SU-DHL-6 (cell line): ENCODE data around the gene PVALEF.

Source experiments
- EZH2phosphoT487 ChIP-seq: fragments of 200-600 bp; sonication (generic), shearing (Covaris generic); conservative IDR thresholded peaks from 2 replicates; pipeline ENCODE4 v1.6.1; 2018; ENCODE audit warnings: mild to moderate bottlenecking, antibody characterized with exemption, low read length, moderate library complexity, mixed read lengths
- TF ChIP-seq, protein P1 (sequence below): fragments of 200-600 bp; sonication (generic); IDR thresholded peaks from one replicate; pipeline ENCODE4 v1.5.1; 2017; ENCODE audit warnings: antibody characterized with exemption, mild to moderate bottlenecking, low read length, moderate library complexity; ENCODE audit not compliant: insufficient read depth, poor library complexity, severe bottlenecking

DNA sequence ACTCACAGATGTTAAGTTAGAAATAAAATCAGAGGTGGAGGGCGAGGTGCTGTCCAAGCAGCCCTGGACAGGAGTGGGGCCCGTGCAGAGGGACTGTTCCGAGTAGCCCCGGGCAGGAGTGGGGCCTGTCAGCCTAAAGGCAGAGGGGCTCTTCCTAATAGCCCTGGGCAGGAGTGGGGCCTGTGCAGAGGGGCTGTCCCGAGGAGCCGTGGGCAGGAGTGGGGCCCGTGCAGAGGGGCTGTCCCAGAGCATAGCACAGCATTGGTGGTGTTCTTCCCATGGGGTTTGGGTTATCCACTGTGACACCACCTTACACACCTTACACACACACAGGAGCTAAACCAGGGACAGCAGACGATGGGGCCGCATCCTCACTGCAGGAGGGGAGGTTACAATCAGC lies 47.1 kb downstream of the PVALEF start:
- TF ChIP-seq, protein P1, sequence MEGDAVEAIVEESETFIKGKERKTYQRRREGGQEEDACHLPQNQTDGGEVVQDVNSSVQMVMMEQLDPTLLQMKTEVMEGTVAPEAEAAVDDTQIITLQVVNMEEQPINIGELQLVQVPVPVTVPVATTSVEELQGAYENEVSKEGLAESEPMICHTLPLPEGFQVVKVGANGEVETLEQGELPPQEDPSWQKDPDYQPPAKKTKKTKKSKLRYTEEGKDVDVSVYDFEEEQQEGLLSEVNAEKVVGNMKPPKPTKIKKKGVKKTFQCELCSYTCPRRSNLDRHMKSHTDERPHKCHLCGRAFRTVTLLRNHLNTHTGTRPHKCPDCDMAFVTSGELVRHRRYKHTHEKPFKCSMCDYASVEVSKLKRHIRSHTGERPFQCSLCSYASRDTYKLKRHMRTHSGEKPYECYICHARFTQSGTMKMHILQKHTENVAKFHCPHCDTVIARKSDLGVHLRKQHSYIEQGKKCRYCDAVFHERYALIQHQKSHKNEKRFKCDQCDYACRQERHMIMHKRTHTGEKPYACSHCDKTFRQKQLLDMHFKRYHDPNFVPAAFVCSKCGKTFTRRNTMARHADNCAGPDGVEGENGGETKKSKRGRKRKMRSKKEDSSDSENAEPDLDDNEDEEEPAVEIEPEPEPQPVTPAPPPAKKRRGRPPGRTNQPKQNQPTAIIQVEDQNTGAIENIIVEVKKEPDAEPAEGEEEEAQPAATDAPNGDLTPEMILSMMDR: no peak
- no peak for TF ChIP-seq EZH2phosphoT487
